CD4-positive, alpha-beta T cell treated with Interleukin-10 for 1 hour (primary cell): ENCODE results near the gene SOX18.
"Not testable (repeated sequence)": the region's sequence is repeated elsewhere in the genome, so short reads cannot be mapped to it uniquely, and the experiment has no call there.

ENCODE experiments used
- DNase-seq: peaks from one replicate; pipeline ENCODE4 v3.0.0-alpha.2; 2020

The SOX18 gene

DNA sequence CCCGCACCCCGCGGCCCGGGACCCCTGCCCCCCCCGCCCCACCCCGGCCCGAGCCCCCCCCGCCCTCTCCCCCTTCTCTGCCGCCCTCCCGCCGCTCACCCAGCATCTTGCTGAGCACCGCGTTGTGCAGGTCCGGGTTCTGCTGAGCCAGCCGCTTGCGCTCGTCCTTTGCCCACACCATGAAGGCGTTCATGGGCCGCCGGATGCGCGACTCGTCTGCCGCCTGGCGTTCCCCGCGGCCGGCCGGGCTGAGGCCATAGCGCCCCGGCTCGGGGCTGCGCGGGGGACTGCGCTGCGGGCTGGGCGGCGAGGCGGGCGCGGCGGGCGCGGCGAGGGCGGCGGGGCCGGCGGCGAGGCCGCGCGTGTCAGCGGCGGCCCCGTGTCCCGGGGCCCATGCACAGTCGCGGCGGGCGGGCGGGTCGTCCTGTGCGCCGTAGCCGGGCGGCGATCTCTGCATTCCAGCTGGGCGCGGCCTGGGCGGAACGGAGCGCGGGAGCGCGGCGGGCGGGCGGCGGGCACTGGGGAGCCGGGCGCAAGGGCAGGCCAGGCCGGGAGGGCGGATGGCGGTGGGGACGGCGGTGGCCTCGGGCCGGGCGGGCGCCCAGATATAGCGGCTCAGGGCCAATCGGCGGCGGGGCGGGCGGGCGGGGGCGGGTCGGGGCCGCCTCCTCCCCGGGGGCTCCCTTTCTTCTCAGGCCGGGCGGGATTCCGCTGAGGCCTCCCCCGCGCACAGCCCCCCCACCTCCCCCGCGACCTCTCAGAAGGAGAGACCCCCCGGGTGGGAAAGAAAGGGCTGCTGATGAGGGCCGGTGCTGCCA lies at the start of gene SOX18:
Gene SOX18 (minus strand): TSS at position 580 of the 818 bp plus-strand sequence. CDS start 123 bp downstream, at position 457.
- DNase-seq = no peak

DNA sequence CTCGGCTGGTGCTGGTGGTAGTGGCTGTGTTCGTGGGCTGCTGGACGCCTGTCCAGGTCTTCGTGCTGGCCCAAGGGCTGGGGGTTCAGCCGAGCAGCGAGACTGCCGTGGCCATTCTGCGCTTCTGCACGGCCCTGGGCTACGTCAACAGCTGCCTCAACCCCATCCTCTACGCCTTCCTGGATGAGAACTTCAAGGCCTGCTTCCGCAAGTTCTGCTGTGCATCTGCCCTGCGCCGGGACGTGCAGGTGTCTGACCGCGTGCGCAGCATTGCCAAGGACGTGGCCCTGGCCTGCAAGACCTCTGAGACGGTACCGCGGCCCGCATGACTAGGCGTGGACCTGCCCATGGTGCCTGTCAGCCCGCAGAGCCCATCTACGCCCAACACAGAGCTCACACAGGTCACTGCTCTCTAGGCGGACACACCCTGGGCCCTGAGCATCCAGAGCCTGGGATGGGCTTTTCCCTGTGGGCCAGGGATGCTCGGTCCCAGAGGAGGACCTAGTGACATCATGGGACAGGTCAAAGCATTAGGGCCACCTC lies 49.1 kb upstream of the SOX18 start:
- no peak for DNase-seq

DNA sequence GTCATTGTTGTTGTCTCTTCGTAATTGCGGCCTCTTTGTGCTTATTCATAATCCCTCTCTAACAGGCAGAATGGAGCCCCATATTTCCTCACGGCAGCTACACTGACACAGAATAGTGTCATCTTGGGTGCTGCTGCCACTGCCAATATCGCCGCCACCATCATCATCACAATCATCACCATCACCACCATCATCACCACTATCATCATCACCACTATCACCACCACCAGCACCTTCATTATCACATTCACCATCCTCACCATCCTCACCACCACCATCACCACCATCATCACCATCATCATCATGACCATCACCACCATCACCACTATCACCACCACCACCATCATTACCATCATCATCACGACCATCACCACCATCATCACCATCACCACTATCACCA lies 47.1 kb upstream of the SOX18 start:
- no peak for DNase-seq

DNA sequence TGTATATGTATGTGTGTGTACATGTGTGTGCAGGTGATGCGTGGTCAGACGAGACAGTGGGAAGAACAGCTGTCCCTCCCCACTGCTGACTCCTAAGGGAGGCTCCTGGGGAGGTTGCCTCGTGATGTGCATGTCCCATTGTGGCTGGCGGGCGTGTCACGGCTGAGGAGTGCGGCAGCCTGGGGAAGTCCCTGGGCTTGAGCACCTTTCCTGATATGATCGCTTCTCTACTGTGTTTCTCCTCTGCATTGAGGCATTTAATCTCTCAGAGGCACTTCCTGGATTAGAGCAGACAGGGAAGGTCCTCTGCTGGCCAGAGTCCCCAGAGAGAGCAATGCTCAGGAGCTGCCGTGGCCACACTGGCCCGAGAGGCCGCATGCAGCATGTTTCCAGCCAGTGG lies 46.5 kb upstream of the SOX18 start:
- DNase-seq = no peak

DNA sequence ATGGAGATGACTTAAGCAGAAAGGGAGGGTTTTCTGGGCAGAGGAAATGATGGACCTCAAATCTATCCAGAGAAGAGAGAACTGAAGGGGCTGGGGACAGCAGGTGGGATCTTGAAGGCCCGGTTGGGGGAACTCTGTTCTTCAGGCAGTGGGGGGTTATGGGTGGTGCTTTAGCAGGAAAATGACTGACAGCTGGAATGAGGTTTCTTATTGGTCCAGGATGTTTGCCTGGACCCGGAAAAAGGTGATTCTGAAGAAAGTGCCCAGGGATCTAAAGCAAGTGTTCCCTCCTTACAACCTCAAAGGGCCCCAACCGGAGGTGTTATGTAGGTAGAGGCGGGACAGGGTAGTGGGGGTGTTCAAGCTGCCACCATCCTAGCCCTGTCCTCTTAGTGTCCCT lies 46.0 kb upstream of the SOX18 start:
- DNase-seq = no peak

DNA sequence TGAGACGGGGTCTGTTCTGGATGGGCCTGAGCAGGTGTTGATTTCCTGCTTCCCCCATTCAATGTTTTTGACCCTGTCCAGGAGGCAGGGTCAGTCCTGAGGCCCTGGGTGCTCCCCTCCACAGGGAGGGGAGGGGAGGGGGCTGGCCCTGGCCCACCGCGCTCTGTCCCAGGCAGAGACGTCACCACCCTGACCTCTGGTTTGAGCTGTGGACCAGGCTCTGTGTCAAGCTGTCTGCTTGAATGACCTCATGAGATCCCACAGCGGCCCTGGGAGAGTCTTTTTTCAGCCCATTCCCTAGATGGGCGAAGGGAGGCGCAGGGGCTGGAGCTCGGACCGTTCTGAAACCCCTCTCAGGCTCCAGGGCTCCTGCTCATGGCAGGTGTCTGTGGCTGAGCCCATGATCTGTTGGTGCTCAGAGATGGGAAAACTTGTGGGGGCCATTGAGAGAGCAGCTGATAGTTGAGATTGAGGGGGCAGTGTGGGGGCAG lies 43.6 kb upstream of the SOX18 start:
- DNase-seq = no peak

DNA sequence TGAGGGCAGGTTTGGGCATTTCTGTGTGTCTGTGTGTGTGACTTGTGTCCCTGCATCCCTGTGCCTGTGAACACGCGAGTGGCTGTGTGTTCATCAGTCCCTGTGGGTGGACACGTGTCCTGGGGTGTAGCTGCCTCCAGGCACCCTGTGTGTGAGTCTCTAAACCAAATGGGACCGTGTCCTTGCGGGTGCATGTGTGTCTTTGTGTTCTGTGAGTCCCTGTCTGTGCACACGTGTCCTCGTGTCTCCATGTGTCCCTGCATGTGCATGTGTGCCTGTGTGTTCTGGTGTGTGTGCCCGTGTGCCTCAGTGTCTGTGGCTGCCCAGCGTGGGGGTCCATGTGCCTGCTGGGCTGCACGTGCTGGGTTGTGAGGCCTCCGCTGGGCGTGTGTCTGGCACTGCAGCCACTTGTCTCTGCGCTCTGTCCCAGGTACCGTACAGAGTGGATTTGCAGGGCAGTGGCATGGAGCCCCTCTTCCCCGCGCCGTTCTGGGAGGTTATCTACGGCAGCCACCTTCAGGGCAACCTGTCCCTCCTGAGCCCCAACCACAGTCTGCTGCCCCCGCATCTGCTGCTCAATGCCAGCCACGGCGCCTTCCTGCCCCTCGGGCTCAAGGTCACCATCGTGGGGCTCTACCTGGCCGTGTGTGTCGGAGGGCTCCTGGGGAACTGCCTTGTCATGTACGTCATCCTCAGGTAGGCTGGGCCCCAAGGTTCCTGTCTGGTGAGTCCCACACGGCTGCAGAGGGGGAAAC lies 43.0 kb upstream of the SOX18 start:
- no peak for DNase-seq

DNA sequence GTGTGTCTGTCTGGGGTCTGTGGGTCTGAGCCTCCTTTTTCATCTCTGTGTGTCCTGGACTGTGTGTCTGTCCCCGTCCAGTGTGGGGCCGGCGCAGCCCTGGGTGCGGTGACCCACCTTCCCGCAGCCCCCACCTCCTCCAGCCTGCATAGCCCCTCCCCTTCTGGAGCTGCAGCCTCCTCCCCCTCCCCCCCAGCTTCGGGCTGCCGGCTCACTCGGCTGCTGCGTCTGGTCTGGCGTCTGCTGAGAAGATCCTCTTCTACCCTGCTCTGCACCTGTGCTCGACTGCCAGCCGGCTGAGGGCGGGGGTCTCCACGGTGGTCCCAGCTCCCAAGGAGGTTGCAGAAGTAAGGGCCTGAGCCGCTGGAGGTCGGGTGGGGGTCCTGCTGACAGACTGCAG lies 42.3 kb upstream of the SOX18 start:
- DNase-seq = no peak

DNA sequence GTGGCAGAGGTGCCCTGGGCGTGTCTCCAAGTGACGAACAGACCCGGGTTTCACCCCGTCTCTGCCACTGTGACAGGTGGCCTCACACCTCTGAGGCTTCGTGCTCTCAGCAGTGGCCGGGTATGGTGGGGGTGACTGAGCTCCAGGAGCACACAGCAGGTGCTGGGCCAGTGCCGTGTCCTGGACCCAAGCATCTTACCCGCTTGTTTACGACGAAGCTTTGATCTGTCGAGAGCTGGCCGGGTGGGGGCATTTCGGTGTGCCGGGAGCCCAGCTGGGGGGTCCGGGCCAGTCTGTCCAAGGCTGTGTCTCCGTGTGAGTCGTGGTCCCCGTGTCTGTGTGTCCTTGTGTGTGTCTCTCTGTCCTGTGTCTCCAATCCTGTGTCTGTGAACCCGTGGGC lies 41.9 kb upstream of the SOX18 start:
- DNase-seq = no peak

DNA sequence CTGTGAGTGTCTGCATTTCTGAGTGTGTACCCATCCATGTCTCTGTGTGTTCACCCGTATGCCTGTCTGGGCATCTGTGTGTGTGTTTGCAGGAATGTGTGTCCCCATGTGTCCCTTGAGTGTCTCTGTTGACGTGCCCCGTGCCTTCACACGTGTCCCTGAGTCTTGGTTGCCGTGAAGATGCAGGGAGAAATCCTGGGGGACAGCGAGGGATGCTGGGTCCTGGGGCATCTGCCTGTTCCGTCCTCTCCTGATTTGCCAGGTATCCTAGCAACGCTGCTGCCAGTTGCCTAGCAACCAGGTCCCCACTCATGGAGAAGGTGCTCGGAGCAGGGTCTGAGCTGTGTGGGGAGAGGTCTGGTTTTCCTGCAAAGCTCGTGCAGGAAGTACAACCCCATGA lies 40.7 kb upstream of the SOX18 start:
- DNase-seq = no peak

DNA sequence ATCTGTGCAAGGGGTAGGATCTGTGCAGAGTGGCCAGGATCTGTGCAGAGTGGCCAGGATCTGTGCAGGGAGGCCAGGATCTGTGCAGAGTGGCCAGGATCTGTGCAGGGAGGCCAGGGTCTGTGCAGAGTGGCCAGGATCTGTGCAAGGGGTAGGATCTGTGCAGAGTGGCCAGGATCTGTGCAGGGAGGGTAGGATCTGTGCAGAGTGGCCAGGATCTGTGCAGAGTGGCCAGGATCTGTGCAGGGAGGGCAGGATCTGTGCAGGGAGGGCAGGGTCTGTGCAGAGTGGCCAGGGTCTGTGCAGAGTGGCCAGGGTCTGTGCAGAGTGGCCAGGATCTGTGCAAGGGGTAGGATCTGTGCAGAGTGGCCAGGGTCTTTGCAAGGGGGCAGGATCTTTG lies 39.1 kb upstream of the SOX18 start:
- not testable (repeated sequence) for DNase-seq

DNA sequence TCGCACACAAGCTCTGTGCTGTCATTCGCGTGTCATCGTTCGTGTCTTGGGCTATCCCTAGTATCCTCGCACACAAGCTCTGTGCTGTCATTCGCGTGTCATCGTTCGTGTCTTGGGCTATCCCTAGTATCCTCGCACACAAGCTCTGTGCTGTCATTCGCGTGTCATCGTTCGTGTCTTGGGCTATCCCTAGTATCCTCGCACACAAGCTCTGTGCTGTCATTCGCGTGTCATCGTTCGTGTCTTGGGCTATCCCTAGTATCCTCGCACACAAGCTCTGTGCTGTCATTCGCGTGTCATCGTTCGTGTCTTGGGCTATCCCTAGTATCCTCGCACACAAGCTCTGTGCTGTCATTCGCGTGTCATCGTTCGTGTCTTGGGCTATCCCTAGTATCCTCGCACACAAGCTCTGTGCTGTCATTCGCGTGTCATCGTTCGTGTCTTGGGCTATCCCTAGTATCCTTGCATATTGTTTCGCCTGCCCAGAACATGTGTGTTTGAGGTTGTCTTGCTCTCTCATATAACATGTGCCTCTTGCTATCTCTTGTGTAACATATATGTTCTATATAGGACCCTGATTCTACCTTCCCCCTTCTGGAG lies 37.9 kb upstream of the SOX18 start:
- not testable (repeated sequence) for DNase-seq

DNA sequence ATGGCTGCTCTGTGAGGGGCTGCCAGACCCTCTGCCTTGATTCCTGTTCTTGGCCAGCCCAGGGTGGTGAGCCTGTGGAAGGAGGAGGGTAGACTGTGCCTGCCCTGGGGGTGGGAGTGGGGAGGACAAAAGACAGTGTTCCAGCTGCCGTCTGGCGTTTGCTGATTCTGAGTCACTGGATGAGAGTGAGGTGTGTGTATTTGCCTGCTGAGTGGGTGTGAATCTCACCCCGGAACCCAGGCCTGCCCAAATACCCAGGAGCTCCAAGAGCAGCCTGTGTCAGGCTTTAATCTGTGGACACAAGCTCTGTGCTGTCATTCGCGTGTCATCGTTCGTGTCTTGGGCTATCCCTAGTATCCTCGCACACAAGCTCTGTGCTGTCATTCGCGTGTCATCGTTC lies 37.4 kb upstream of the SOX18 start:
- no peak for DNase-seq

DNA sequence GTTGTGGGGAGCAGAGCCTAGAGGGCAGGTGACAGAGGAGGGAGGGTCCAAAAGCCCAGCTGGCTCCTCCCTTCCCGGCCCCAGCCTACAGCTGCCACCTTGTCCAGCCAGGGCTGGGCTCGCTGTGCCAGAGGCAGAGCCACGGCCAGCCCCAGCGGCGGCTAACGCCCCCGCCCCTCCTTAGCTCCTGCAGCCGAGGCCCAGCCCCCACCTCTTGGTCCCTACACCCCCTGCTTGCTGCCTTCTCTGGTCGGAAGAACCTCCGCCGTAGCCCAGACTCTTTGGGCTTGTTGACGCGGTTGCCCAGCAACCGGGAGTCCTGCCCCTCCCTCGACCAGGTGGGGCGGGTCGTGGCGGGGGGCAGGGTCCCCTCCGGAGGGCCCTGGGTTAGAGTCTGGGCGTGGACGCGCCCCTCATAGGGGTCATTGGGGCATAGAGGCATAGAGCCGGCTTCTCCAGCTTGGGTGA lies 35.3 kb upstream of the SOX18 start:
- DNase-seq = no peak

DNA sequence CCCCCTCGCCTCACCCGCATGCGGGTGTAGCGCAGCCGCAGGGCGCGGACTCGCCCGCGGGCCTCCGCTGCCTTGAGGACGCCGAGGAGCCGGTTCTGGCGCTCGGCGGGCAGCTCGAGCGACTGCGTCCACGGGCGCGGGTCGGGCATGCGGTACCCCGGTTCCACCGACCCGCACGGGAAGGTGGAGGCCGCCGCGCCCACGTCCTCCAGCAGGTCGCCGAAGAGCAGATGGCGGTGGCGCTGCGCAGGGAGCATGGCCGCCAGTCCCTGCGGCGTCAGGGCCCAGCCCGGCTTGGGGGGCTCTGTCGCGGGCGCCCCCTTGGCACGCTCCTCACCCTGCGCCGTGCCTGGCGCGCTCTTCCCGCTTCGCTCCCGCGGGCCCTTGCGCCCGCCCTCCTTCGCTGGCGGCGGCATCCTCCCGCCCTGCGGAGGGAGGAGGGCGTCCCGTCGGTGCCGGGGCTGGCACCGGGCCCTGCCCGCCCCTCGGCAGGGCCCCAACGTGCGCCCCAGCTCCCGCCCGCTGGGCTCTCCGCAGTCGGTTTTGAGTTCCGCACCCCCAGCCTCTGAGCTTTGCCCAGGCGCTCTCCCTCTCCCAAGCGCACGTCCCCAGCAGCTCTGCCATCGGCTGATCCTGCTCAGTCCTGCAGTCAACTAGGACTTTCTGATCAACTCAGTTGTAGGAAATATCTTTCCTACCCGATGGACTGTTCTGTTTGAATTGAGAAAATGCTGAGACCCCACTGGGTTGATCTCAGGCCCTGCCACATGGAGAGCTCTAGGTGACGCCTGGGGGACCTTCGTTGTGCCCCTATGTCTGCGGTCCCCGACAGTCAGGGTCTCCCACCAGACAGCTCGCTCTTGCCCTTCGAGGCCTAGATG lies 34.6 kb upstream of the SOX18 start, which contains the start of gene LKAAEAR1:
Gene LKAAEAR1 (minus strand): TSS at position 595 of the 881 bp plus-strand sequence. CDS start 179 bp downstream, at position 416.
- no peak for DNase-seq

DNA sequence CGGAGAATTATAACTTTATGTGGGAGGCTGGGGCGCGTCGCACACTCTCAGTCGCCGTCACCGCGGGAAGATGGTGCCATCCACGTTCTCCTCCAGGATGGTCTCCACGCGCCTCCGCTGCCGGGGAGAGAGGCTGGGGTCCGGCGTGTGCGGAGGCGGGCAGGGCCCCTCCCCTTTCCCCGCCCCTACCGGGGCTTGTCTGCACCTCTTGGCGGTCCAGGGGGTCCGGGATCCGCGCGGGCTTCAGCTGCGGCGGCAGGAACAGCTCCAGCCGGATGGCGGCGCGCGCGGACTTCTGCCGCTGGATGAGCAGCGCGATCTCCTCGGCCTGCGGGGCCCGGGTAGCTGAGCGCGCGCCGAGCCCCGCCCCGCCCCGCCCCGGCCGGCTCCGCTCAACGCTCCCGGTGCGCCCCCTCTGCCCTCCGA lies 34.0 kb upstream of the SOX18 start:
- DNase-seq = peak; percentile 76

DNA sequence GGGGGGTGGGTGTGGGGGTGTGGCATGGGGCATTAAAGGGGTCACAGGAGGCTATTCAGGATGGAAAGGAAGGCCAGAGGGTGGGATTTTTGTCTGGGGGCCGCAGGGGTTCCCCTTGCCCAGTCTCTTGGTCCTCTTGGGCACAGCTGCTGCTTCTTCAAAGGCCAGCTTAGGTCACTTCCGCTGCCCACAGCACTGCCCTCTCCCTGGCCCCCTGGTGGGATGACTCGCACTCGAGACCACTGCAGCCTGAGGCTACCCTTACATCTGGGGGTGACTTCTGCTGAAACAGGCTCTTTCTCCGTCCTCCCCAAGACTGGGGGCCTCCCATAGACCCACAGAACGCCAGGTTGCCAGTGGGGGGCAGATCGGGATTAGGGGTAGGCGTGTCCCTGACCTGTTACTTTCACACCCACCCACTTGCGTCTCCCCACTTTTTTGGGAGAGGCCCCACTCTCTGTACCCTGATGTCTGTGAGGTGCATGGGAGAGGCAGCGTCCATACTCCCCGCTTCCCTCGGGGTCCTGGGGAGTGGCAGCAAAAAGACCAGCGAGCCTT lies 33.5 kb upstream of the SOX18 start:
- DNase-seq = no peak

DNA sequence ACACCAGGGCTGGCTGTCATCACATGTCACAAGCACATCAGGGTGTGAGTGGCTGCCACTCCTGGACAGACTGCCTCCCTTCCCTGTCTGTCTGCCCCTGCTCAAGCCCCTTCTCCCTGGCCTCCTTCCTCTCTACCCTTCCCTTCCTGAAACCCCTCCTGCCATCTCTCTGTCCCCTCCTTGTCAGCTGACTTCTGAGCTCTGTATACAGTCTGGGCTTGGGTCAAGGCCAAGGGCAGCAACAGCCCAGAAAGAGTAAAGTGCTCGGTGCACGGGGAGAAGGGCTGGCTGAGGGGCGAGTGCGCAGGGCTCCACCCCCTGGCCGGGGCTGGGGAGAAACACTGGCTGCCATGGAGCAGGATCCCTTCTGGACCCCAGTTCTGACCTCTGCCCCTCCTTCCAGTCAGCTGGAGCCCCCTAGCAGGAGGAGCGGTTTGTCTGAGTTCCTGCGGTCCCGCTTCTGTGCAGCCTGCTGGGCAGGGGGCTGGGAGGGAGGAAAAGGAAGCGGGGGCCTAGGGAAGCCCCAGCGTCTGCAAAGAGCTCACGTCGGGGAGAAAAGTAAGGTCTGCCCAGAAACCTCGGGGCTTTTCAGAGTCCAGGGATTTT lies 32.8 kb upstream of the SOX18 start:
- DNase-seq = no peak

DNA sequence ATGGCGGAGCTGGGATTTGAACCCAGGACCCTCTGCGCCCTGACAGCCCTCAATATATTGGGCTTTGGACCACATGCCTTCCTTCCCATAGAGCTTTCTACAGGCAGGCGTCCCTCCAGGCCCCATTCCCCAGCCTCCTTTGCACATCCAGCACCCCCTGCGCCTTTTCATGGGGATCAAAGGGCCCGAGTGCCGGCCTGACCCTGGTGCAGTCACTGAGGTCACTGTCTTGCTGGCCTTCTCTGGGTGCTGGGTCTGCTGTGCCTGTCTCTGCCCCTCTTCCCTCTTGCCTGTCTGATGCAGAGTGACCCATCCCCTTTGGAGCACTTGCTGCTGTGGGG lies 32.2 kb upstream of the SOX18 start:
- DNase-seq = no peak

DNA sequence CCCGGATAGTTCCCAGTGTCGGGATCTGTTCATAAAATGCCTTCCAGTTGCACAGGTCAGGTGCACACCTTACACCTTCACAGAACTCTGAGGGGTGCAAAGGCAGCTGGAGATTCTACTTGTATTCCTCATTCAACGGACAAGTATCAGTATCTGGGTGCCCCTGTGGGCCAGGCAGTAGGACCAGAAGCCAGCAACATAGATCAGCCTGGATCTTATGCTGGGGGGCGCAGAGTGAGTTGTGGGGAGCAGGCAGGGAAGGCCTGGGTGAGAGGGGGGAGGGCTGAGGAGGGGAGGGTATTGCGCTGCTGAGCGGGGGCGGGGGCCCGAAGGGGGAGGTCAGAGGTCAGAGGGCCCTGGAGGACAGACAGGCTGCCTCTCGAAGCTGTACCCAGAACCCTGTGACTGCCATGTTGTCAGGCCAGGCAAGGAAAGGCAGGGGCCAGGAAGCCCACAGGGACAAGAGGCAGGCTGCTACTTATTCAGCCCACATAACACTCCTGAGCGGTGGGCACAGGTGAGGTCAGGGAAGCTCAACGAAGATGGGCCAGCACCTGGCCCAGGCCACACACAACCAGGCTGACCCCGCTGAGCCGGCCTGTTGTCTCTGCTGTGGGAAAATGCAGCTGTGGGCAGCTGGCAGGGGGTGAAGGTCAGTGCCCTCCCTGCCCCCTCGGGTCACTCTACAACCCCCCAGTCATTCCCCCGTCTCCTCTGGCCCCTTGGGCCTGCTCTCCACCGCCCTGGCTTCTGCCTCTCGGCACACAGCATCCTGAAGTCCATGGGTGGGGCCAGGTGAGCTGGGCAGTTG lies 31.6 kb upstream of the SOX18 start:
- DNase-seq = no peak
